GM12874 (cell line): Measurements from ENCODE around the gene TECPR2.

Experiments used
- CTCF ChIP-seq: IDR thresholded peaks from 2 replicates; pipeline ENCODE4 v1.5.1; 2011; ENCODE audit warnings: low read depth, mild to moderate bottlenecking, control low read depth, low read length, moderate library complexity; ENCODE audit not compliant: insufficient read depth

The TECPR2 gene

GRCh38 chr14:102442241-102443211 lies 79.8 kb downstream of the TECPR2 start:
- TF ChIP-seq CTCF: no peak

- TF ChIP-seq CTCF: no peak
Measured at GRCh38 chr14:102445066-102445465, 82.3 kb downstream of the TECPR2 start.

- TF ChIP-seq CTCF: no peak
Measured at GRCh38 chr14:102445641-102446040, 82.9 kb downstream of the TECPR2 start.

GRCh38 chr14:102450206-102451063 lies 87.7 kb downstream of the TECPR2 start:
- no peak for TF ChIP-seq CTCF

- no peak for TF ChIP-seq CTCF
Measured at GRCh38 chr14:102451064-102451352, 88.3 kb downstream of the TECPR2 start.

- no peak for TF ChIP-seq CTCF
Measured at GRCh38 chr14:102452302-102452701, 89.6 kb downstream of the TECPR2 start.

GRCh38 chr14:102454711-102455110 lies 92.0 kb downstream of the TECPR2 start:
- TF ChIP-seq CTCF: no peak
